Measurements from ENCODE around the gene CD164.
A peak's percentile ranks its signal among the peaks of the same experiment; 100 is the strongest.

The CD164 gene

DNA sequence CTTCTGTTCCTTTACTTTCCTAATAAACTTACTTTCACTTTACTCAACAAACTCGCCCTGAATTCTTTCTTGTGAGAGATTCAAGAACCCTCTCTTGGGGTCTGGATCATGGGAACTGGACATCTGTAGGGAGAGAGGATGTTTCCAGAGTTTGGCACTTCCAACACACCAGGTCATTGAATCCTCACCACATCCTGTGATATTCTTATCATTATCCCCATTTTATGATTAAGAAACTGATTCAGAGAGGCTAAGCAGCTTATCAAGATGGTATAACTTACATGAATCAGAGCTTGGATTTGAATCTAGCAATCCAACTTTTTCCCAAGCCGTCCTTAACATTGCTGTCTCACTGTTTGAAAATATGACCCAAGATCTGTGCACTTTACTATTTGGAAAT is 42.7 kb upstream of the CD164 start:
- H3K4me3 ChIP-seq (ENCODE audit: low read length), result no peak overlapping the region
- no peak overlapping the region for H3K27ac ChIP-seq (ENCODE audit: low read length)
- DNase-seq, result no peak
- no peaks in the 10 kb centered on the region for H4K20me1 ChIP-seq (ENCODE audit: insufficient read depth, low read length)
- H3K4me2 ChIP-seq (ENCODE audit: low read depth, low read length), result 0 out of 2 replicates have a peak overlapping the region, but pooled peaks have one; percentile 10
- no peaks in the 10 kb centered on the region for H3K27me3 ChIP-seq (replicated peaks; ENCODE audit: insufficient read depth, low read length)
- no peak overlapping the region for H3K9ac ChIP-seq (ENCODE audit: low read length)
- no peaks in the 10 kb centered on the region for H3K9me3 ChIP-seq (replicated peaks; ENCODE audit: insufficient read depth, low read length)
- H3K9me2 ChIP-seq (replicated peaks; ENCODE audit: insufficient read depth, low read length), result no peaks in the 10 kb centered on the region
- H3K36me3 ChIP-seq (replicated peaks; ENCODE audit: insufficient read depth, low read length), result no peaks in the 10 kb centered on the region
- no peak for TF ChIP-seq EZH2 (optimal IDR thresholded peaks at IDR 0.05; ENCODE audit: low read depth, low read length)
- TF ChIP-seq, protein P1, sequence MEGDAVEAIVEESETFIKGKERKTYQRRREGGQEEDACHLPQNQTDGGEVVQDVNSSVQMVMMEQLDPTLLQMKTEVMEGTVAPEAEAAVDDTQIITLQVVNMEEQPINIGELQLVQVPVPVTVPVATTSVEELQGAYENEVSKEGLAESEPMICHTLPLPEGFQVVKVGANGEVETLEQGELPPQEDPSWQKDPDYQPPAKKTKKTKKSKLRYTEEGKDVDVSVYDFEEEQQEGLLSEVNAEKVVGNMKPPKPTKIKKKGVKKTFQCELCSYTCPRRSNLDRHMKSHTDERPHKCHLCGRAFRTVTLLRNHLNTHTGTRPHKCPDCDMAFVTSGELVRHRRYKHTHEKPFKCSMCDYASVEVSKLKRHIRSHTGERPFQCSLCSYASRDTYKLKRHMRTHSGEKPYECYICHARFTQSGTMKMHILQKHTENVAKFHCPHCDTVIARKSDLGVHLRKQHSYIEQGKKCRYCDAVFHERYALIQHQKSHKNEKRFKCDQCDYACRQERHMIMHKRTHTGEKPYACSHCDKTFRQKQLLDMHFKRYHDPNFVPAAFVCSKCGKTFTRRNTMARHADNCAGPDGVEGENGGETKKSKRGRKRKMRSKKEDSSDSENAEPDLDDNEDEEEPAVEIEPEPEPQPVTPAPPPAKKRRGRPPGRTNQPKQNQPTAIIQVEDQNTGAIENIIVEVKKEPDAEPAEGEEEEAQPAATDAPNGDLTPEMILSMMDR (IDR thresholded peaks at IDR 0.05; ENCODE audit: low read length), result no peak
- no peak for TF ChIP-seq EZH2phosphoT487 (IDR thresholded peaks at IDR 0.05; ENCODE audit: low read length)
- no peaks in the 10 kb centered on the region for H3K79me2 ChIP-seq (ENCODE audit: low read length)
- H2AFZ ChIP-seq (ENCODE audit: low read length), result peak overlapping the region; percentile 26
- H3K4me1 ChIP-seq (ENCODE audit: low read length), result no peaks in the 10 kb centered on the region
- no peaks in the 10 kb centered on the region for H3F3A ChIP-seq (ENCODE audit: insufficient read depth, low read length)

DNA sequence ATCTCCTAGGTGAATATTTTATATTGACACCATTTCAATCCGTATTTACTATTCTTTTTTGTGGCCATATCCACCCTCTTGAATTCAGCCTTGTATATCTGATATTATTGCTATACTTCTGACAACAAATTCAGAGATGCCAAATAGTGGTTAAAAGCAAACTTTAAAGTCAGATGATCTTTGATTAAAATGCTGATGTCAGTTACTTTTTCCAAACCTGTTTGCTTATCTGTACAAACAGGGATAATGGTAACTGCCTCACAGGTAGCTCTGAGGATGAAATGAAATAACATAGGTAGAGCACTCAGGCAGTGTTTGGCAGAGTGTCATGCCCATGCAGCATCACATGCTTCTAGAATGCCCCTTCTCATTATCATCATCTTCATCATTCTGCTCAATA is 38.9 kb upstream of the CD164 start:
- H3K9me2 ChIP-seq (replicated peaks; ENCODE audit: insufficient read depth, low read length), result no peaks in the 10 kb centered on the region
- H3K27ac ChIP-seq (ENCODE audit: low read length), result no peak overlapping the region
- H3K79me2 ChIP-seq (ENCODE audit: low read length), result no peaks in the 10 kb centered on the region
- H2AFZ ChIP-seq (ENCODE audit: low read length), result no peak overlapping the region
- H3K9me3 ChIP-seq (replicated peaks; ENCODE audit: insufficient read depth, low read length), result no peaks in the 10 kb centered on the region
- H3K4me3 ChIP-seq (ENCODE audit: low read length), result no peak overlapping the region
- H3K4me2 ChIP-seq (ENCODE audit: low read depth, low read length), result no peak overlapping the region
- H4K20me1 ChIP-seq (ENCODE audit: insufficient read depth, low read length), result no peaks in the 10 kb centered on the region
- DNase-seq, result no peak
- no peaks in the 10 kb centered on the region for H3K36me3 ChIP-seq (replicated peaks; ENCODE audit: insufficient read depth, low read length)
- no peak overlapping the region for H3K9ac ChIP-seq (ENCODE audit: low read length)
- H3K4me1 ChIP-seq (ENCODE audit: low read length), result no peaks in the 10 kb centered on the region
- no peaks in the 10 kb centered on the region for H3K27me3 ChIP-seq (replicated peaks; ENCODE audit: insufficient read depth, low read length)
- TF ChIP-seq EZH2phosphoT487 (IDR thresholded peaks at IDR 0.05; ENCODE audit: low read length), result no peak
- TF ChIP-seq, protein P1 (IDR thresholded peaks at IDR 0.05; ENCODE audit: low read length), result no peak
- TF ChIP-seq EZH2 (optimal IDR thresholded peaks at IDR 0.05; ENCODE audit: low read depth, low read length), result no peak
- no peaks in the 10 kb centered on the region for H3F3A ChIP-seq (ENCODE audit: insufficient read depth, low read length)

DNA sequence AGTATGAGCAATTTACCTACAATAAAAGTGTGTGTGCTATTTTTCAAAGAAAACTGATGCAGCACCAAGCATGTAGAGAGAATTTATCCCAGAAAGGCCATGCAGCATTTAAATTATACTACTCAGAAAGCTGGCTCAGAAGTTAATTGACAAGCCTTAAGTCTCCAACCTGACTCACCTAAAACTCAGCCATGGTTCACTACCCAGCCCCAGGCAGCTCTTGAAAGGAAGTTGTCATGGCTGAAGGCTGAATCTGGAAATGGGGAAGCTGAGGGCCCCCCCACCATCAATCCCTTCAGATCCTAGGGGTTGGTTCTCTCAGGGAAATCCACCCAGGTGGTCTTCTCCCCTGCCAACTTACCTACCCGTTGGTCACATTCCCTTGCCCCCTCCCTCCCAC is 38.5 kb upstream of the CD164 start:
- Histone ChIP-seq H3F3A (ENCODE audit: insufficient read depth, low read length) (no peaks in the 10 kb centered on the region), H3K4me1 (ENCODE audit: low read length) (no peaks in the 10 kb centered on the region), H3K27ac (ENCODE audit: low read length) (no peak overlapping the region), H3K27me3 (replicated peaks; ENCODE audit: insufficient read depth, low read length) (no peaks in the 10 kb centered on the region), H3K4me3 (ENCODE audit: low read length) (no peak overlapping the region), H3K9me3 (replicated peaks; ENCODE audit: insufficient read depth, low read length) (no peaks in the 10 kb centered on the region), H3K9ac (ENCODE audit: low read length) (no peak overlapping the region), H4K20me1 (ENCODE audit: insufficient read depth, low read length) (no peaks in the 10 kb centered on the region), H3K9me2 (replicated peaks; ENCODE audit: insufficient read depth, low read length) (no peaks in the 10 kb centered on the region), H2AFZ (ENCODE audit: low read length) (no peak overlapping the region), H3K79me2 (ENCODE audit: low read length) (no peaks in the 10 kb centered on the region), H3K4me2 (ENCODE audit: low read depth, low read length) (no peak overlapping the region), H3K36me3 (replicated peaks; ENCODE audit: insufficient read depth, low read length) (no peaks in the 10 kb centered on the region)
- TF ChIP-seq EZH2phosphoT487 (IDR thresholded peaks at IDR 0.05; ENCODE audit: low read length), result no peak
- TF ChIP-seq EZH2 (optimal IDR thresholded peaks at IDR 0.05; ENCODE audit: low read depth, low read length), result no peak
- no peak for DNase-seq

DNA sequence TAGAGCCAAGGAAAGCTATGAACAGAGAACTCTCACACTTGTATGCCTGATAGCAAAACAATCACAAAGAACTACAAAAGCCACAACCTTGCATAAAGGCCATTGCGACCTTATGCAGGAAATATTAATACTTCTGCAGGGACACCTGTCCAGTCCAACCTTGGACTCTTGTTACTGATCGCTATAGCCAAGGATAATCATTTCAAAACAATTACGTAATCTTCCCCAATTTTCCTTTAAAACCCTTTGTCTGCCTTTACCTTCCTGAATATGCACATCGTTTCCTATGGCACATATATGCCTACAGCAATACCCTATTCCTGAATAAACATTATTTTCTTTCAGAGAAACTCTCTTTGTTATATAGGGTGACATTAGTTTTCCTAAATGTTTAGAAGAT is 35.4 kb upstream of the CD164 start:
- no peaks in the 10 kb centered on the region for H3K4me1 ChIP-seq (ENCODE audit: low read length)
- H3K9me3 ChIP-seq (replicated peaks; ENCODE audit: insufficient read depth, low read length), result no peaks in the 10 kb centered on the region
- H3K4me3 ChIP-seq (ENCODE audit: low read length), result no peak overlapping the region
- TF ChIP-seq EZH2 (optimal IDR thresholded peaks at IDR 0.05; ENCODE audit: low read depth, low read length) (no peak), EZH2phosphoT487 (IDR thresholded peaks at IDR 0.05; ENCODE audit: low read length) (no peak)
- TF ChIP-seq, protein P1 (IDR thresholded peaks at IDR 0.05; ENCODE audit: low read length), result no peak
- no peaks in the 10 kb centered on the region for H4K20me1 ChIP-seq (ENCODE audit: insufficient read depth, low read length)
- H3K9me2 ChIP-seq (replicated peaks; ENCODE audit: insufficient read depth, low read length), result no peaks in the 10 kb centered on the region
- no peak overlapping the region for H2AFZ ChIP-seq (ENCODE audit: low read length)
- H3K36me3 ChIP-seq (replicated peaks; ENCODE audit: insufficient read depth, low read length), result no peaks in the 10 kb centered on the region
- H3K27me3 ChIP-seq (replicated peaks; ENCODE audit: insufficient read depth, low read length), result no peaks in the 10 kb centered on the region
- no peak overlapping the region for H3K4me2 ChIP-seq (ENCODE audit: low read depth, low read length)
- no peak for DNase-seq
- no peaks in the 10 kb centered on the region for H3K79me2 ChIP-seq (ENCODE audit: low read length)
- no peak overlapping the region for H3K27ac ChIP-seq (ENCODE audit: low read length)
- H3K9ac ChIP-seq (ENCODE audit: low read length), result no peak overlapping the region
- no peaks in the 10 kb centered on the region for H3F3A ChIP-seq (ENCODE audit: insufficient read depth, low read length)
